GM10266 (cell line): ENCODE measurements around the gene SPAG5.

Source experiments
- DNase-seq: peaks from one replicate; pipeline ENCODE4 v3.0.0; 2012; ENCODE audit errors: extremely low spot score
- CTCF ChIP-seq: IDR thresholded peaks from 2 replicates; pipeline ENCODE4 v1.5.1; 2012; ENCODE audit warnings: mild to moderate bottlenecking, low read depth; ENCODE audit not compliant: control insufficient read depth, insufficient read depth; ENCODE audit errors: missing control alignments

SPAG5 gene

GRCh38 chr17:28599311-28600184, 723 bp upstream of the SPAG5 start:
- peak; percentile 84 for DNase-seq
- TF ChIP-seq CTCF = no peak

GRCh38 chr17:28598389-28598788, 436 bp downstream of the SPAG5 start:
- no peak for DNase-seq
- TF ChIP-seq CTCF = no peak

- DNase-seq = no peak
These were observed 1.0 kb downstream of the SPAG5 start for GRCh38 chr17:28597606-28598383.

GRCh38 chr17:28592260-28592659, 6.6 kb downstream of the SPAG5 start:
- no peak for TF ChIP-seq CTCF
- DNase-seq = no peak

More at GRCh38 chr17:28597606-28598383, 1.0 kb downstream of the SPAG5 start:
- no peak for TF ChIP-seq CTCF

GRCh38 chr17:28585851-28586250, 13.0 kb downstream of the SPAG5 start:
- no peak for TF ChIP-seq CTCF
- DNase-seq = no peak

GRCh38 chr17:28584434-28584833, 14.4 kb downstream of the SPAG5 start:
- no peak for DNase-seq
- TF ChIP-seq CTCF = no peak

GRCh38 chr17:28582513-28582912, 16.3 kb downstream of the SPAG5 start:
- TF ChIP-seq CTCF = no peak
- no peak for DNase-seq
